HG03521 (cell line): ENCODE measurements around the gene ARMC8.
A peak's percentile ranks its signal among the peaks of the same experiment; 100 is the strongest.

ENCODE experiments used
- ATAC-seq: cut with Tn5 transposase; IDR thresholded peaks from one replicate; pipeline ENCODE4 v1.9.1; 2021; ENCODE audit warnings: mild to moderate bottlenecking, moderate library complexity; ENCODE audit not compliant: unreplicated experiment

ARMC8 gene

GRCh38 chr3:138297059-138297607 lies 110.0 kb downstream of the ARMC8 start:
- ATAC-seq, result no peak

GRCh38 chr3:138297876-138298275 lies 110.8 kb downstream of the ARMC8 start:
- ATAC-seq, result no peak

- ATAC-seq, result no peak
Observed at GRCh38 chr3:138300647-138301046, 113.5 kb downstream of the ARMC8 start.

- ATAC-seq, result no peak
Observed at GRCh38 chr3:138303474-138303873, 116.4 kb downstream of the ARMC8 start.

GRCh38 chr3:138307899-138308298 lies 120.8 kb downstream of the ARMC8 start:
- no peak for ATAC-seq

GRCh38 chr3:138308783-138309182 lies 121.7 kb downstream of the ARMC8 start:
- ATAC-seq, result no peak

- no peak for ATAC-seq
Observed at GRCh38 chr3:138310494-138310893, 123.4 kb downstream of the ARMC8 start.

- ATAC-seq, result no peak
Observed at GRCh38 chr3:138314751-138315150, 127.7 kb downstream of the ARMC8 start.

GRCh38 chr3:138317687-138318086 lies 130.6 kb downstream of the ARMC8 start:
- no peak for ATAC-seq

GRCh38 chr3:138323971-138324370 lies 136.9 kb downstream of the ARMC8 start:
- ATAC-seq, result no peak

GRCh38 chr3:138325990-138326389 lies 138.9 kb downstream of the ARMC8 start:
- no peak for ATAC-seq

GRCh38 chr3:138326866-138327595 lies 139.9 kb downstream of the ARMC8 start:
- no peak for ATAC-seq

GRCh38 chr3:138327831-138328230 lies 140.7 kb downstream of the ARMC8 start:
- ATAC-seq, result no peak

GRCh38 chr3:138328341-138328740 lies 141.2 kb downstream of the ARMC8 start:
- ATAC-seq, result no peak

- peak; percentile 59 for ATAC-seq
Observed at GRCh38 chr3:138329127-138329983, 142.3 kb downstream of the ARMC8 start, which contains the start of gene NME9. Gene NME9 (minus strand): TSS chr3:138329851. CDS start chr3:138329335, 516 bp downstream.

- ATAC-seq, result no peak
Observed at GRCh38 chr3:138329984-138330293, 142.8 kb downstream of the ARMC8 start.

GRCh38 chr3:138331143-138331894 lies 144.2 kb downstream of the ARMC8 start:
- ATAC-seq, result no peak

GRCh38 chr3:138332472-138333073 lies 145.5 kb downstream of the ARMC8 start:
- no peak for ATAC-seq

GRCh38 chr3:138334608-138335007 lies 147.5 kb downstream of the ARMC8 start:
- ATAC-seq, result no peak

- no peak for ATAC-seq
Observed at GRCh38 chr3:138336454-138336999, 149.4 kb downstream of the ARMC8 start.
